H9 (cell line): ENCODE data around the gene MCF2L. TPM values are rescaled to one million over a fixed set of nuclear protein-coding genes. Genes with fewer than 3 reads are reported as not detected.

Experiments
- DNase-seq: peaks from one replicate; pipeline ENCODE4 v3.0.0-alpha.2; 2017
- H2AFZ ChIP-seq: one replicate; pipeline ENCODE4 v1.6.1; 2013; ENCODE audit warnings: mild to moderate bottlenecking, low read length, control low read depth, moderate library complexity
- H2AK5ac ChIP-seq: 2 replicates; pipeline ENCODE4 v1.6.1; 2013; ENCODE audit warnings: low read length, control low read depth, mixed read lengths; ENCODE audit not compliant: insufficient read length
- H2BK120ac ChIP-seq: one replicate; pipeline ENCODE4 v1.6.1; 2013; ENCODE audit warnings: low read depth, mild to moderate bottlenecking, low read length, control low read depth, inconsistent platforms; ENCODE audit not compliant: poor library complexity, severe bottlenecking
- H2BK12ac ChIP-seq: 2 replicates; pipeline ENCODE4 v1.6.1; 2013; ENCODE audit warnings: low read length, control low read depth, mixed read lengths, low read depth; ENCODE audit not compliant: insufficient read length
- H2BK15ac ChIP-seq: 2 replicates; pipeline ENCODE4 v1.6.1; 2013; ENCODE audit warnings: low read depth, low read length, control low read depth
- H2BK20ac ChIP-seq: one replicate; pipeline ENCODE4 v1.6.1; 2013; ENCODE audit warnings: low read depth, mild to moderate bottlenecking, low read length, control low read depth, inconsistent platforms; ENCODE audit not compliant: poor library complexity, severe bottlenecking
- H2BK5ac ChIP-seq: 2 replicates; pipeline ENCODE4 v1.6.1; 2013; ENCODE audit warnings: low read length, control low read depth, mixed read lengths; ENCODE audit not compliant: insufficient read length
- H3K14ac ChIP-seq: 2 replicates; pipeline ENCODE4 v1.6.1; 2013; ENCODE audit warnings: low read length, control low read depth; ENCODE audit not compliant: insufficient read depth
- H3K18ac ChIP-seq: 2 replicates; pipeline ENCODE4 v1.6.1; 2013; ENCODE audit warnings: low read depth, mild to moderate bottlenecking, mixed read lengths, low read length, control low read depth; ENCODE audit not compliant: insufficient read length
- H3K23ac ChIP-seq: 2 replicates; pipeline ENCODE4 v1.6.1; 2013; ENCODE audit warnings: low read length, control low read depth, mixed read lengths, low read depth; ENCODE audit not compliant: insufficient read length
- H3K23me2 ChIP-seq: 2 replicates; pipeline ENCODE4 v1.6.1; 2013; ENCODE audit warnings: low read depth, mild to moderate bottlenecking, mixed read lengths, low read length, control low read depth; ENCODE audit not compliant: insufficient read length, poor library complexity, severe bottlenecking
- H3K27ac ChIP-seq: 2 replicates; pipeline ENCODE4 v1.5.1; 2013; ENCODE audit warnings: low read length, control low read depth, mixed read lengths, low read depth; ENCODE audit not compliant: insufficient read length
- H3K27me3 ChIP-seq: 2 replicates; pipeline ENCODE4 v1.6.1; 2013; ENCODE audit warnings: low read length, control low read depth, inconsistent platforms; ENCODE audit not compliant: insufficient read depth
- H3K4ac ChIP-seq: 2 replicates; pipeline ENCODE4 v1.6.1; 2013; ENCODE audit warnings: low read depth, mild to moderate bottlenecking, control low read depth, inconsistent platforms, low read length, moderate library complexity
- H3K4me1 ChIP-seq: 2 replicates; pipeline ENCODE4 v1.6.1; 2013; ENCODE audit warnings: low read length, control low read depth, inconsistent platforms; ENCODE audit not compliant: insufficient read depth
- H3K4me2 ChIP-seq: 2 replicates; pipeline ENCODE4 v1.6.1; 2013; ENCODE audit warnings: low read length, control low read depth, mixed read lengths; ENCODE audit not compliant: insufficient read length, insufficient read depth
- H3K56ac ChIP-seq: 2 replicates; pipeline ENCODE4 v1.6.1; 2013; ENCODE audit warnings: low read depth, mild to moderate bottlenecking, mixed read lengths, low read length, control low read depth; ENCODE audit not compliant: insufficient read length
- H3K79me1 ChIP-seq: 2 replicates; pipeline ENCODE4 v1.6.1; 2013; ENCODE audit warnings: low read depth, mild to moderate bottlenecking, moderate library complexity, low read length, control low read depth, inconsistent platforms; ENCODE audit not compliant: insufficient read depth, poor library complexity, severe bottlenecking
- H3K79me2 ChIP-seq: 2 replicates; pipeline ENCODE4 v1.6.1; 2013; ENCODE audit warnings: low read length, control low read depth, inconsistent platforms; ENCODE audit not compliant: insufficient read depth
- H3K9ac ChIP-seq: 2 replicates; pipeline ENCODE4 v1.6.1; 2013; ENCODE audit warnings: low read length, control low read depth, mixed read lengths; ENCODE audit not compliant: insufficient read length; ENCODE audit errors: extremely low read depth
- H3K9me3 ChIP-seq: one replicate; pipeline ENCODE4 v1.6.1; 2013; ENCODE audit warnings: low read depth, low read length, inconsistent platforms; ENCODE audit not compliant: control insufficient read depth
- H3T11ph ChIP-seq: one replicate; pipeline ENCODE4 v1.6.1; 2013; ENCODE audit warnings: mild to moderate bottlenecking, low read length, control low read depth, inconsistent platforms
- H4K20me1 ChIP-seq: one replicate; pipeline ENCODE4 v1.6.1; 2013; ENCODE audit not compliant: control insufficient read depth, insufficient read length, insufficient read depth
- H4K5ac ChIP-seq: 2 replicates; pipeline ENCODE4 v1.6.1; 2013; ENCODE audit warnings: low read depth, mild to moderate bottlenecking, mixed read lengths, low read length, control low read depth; ENCODE audit not compliant: insufficient read length
- H4K8ac ChIP-seq: replicated peaks from 2 replicates; pipeline ENCODE4 v1.6.1; 2013; ENCODE audit warnings: low read length, control low read depth, mixed read lengths, low read depth; ENCODE audit not compliant: insufficient read length
- H4K91ac ChIP-seq: 2 replicates; pipeline ENCODE4 v1.6.1; 2013; ENCODE audit warnings: low read depth, mild to moderate bottlenecking, moderate library complexity, mixed read lengths, low read length, control low read depth; ENCODE audit not compliant: insufficient read length
- H3K27ac Mint-ChIP-seq, 3 experiments: 2 replicates in 2 of 3; 3 replicates in 1 of 3; pipeline ENCODE4 v1.8.0; 2020 to 2021; ENCODE audit warnings: mixed read lengths in 3 of 3, mild to moderate bottlenecking in 1 of 3, moderate library complexity in 1 of 3
- H3K27me3 Mint-ChIP-seq: 2 replicates; pipeline ENCODE4 v1.8.0; 2021; ENCODE audit warnings: low read depth, mild to moderate bottlenecking, moderate library complexity, mixed read lengths
- H3K36me3 Mint-ChIP-seq, 3 experiments: 2 replicates in 2 of 3; 3 replicates in 1 of 3; pipeline ENCODE4 v1.8.0; 2020 to 2021; ENCODE audit warnings: low read depth in 3 of 3, mixed read lengths in 3 of 3; ENCODE audit not compliant: insufficient read depth in 1 of 3
- H3K4me1 Mint-ChIP-seq, 2 experiments: 2 replicates each; pipeline ENCODE4 v1.8.0; 2020; ENCODE audit warnings: mixed read lengths in 2 of 2
- H3K4me3 Mint-ChIP-seq, 2 experiments: 2 replicates in 1 of 2; 3 replicates in 1 of 2; pipeline ENCODE4 v1.8.0; 2020 to 2021; ENCODE audit warnings: mild to moderate bottlenecking in 2 of 2, mixed read lengths in 2 of 2, moderate library complexity in 1 of 2
- H3K9me3 Mint-ChIP-seq, 2 experiments: 2 replicates in 1 of 2; 3 replicates in 1 of 2; pipeline ENCODE4 v1.8.0; 2020; ENCODE audit warnings: mild to moderate bottlenecking in 2 of 2, mixed read lengths in 2 of 2, moderate library complexity in 1 of 2
- WGBS: extraction: QIAGEN DNeasy Blood & Tissue Kit; methylation state at CpG from one replicate; pipeline ENCODE4 v1.1.7; 2013; ENCODE audit warnings: missing lambda C conversion rate, low lambda C conversion rate, mixed read lengths; ENCODE audit not compliant: insufficient read length; ENCODE audit errors: extremely low coverage; 5-methylcytosine and 5-hydroxymethylcytosine counted together
- total RNA-seq: library from RNA; stranded (reverse); gene quantifications from 2 replicates; pipeline ENCODE4 v1.2.1, GENCODE V29; 2021
- TF ChIP-seq, protein P1 (sequence below): fragments of 200-600 bp; sonication (generic); conservative IDR thresholded peaks from 3 replicates; pipeline ENCODE4 v1.8.0; 2021; ENCODE audit warnings: antibody characterized with exemption, mild to moderate bottlenecking

Gene MCF2L
- total RNA-seq, 1 experiment from 2014 or later = 18.5 TPM

DNA sequence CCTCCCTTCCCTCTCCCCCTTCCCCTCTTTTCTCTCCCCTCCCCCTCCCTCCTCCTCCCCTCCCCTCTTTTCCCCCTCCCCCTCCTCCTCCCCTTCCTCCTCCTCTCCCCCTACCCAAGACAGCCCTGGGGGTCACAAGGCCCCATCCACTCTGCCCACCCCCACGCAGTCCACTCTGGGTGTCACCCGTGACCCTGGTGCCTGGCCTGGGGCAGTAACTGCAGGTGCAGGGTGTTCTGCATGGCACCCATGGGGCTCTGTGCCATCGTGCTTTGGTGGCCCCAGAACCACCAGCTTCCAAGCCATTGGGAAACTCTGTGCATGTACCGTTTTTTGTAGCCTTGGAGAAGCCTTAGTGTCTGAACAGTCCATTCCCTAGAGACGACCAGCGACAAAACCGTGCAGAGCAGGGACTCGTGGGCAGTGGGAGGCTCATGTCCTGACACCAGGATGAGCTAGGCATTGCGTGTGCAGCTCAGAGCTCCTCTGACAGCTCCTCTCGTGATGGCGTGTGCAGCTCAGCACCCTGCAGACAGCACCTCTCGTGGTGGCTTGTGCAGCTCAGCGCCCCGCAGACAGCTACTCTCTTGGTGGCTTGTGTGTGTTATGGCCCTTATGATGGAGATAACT lies 92.9 kb downstream of the MCF2L start:
- no peak overlapping the region for H3T11ph ChIP-seq
- H4K91ac ChIP-seq = no peak overlapping the region
- no peak for DNase-seq
- H2AK5ac ChIP-seq = no peak overlapping the region
- H3K36me3 Mint-ChIP-seq = peaks cover under 1 to 4% (median under 1%) of the 10 kb centered on the region in 3 experiments; a peak in 4 of 7 replicates
- H3K4me1 Mint-ChIP-seq = peaks cover 2 to 8% of the 10 kb centered on the region in 2 experiments; a peak in 2 of 4 replicates
- H2BK12ac ChIP-seq = no peak overlapping the region
- no peak overlapping the region for H4K8ac ChIP-seq
- no peak overlapping the region for H3K27ac Mint-ChIP-seq
- no peak overlapping the region for H2BK15ac ChIP-seq
- WGBS = no CpG with 5 or more reads among the region's 14 CpGs
- H4K5ac ChIP-seq = no peak overlapping the region
- no peaks in the 10 kb centered on the region for H3K79me1 ChIP-seq
- no peak overlapping the region for H3K14ac ChIP-seq
- H4K20me1 ChIP-seq = peaks cover 5% of the 10 kb centered on the region
- no peak overlapping the region for H2AFZ ChIP-seq
- no peak overlapping the region for H3K4ac ChIP-seq
- H2BK20ac ChIP-seq = no peak overlapping the region
- no peak overlapping the region for H3K23ac ChIP-seq
- H3K9ac ChIP-seq = no peak overlapping the region
- H3K18ac ChIP-seq = no peak overlapping the region
- H3K27me3 ChIP-seq = no peaks in the 10 kb centered on the region
- H3K56ac ChIP-seq = no peak overlapping the region
- H2BK120ac ChIP-seq = no peak overlapping the region
- no peaks in the 10 kb centered on the region for H3K9me3 ChIP-seq
- TF ChIP-seq, protein P1, sequence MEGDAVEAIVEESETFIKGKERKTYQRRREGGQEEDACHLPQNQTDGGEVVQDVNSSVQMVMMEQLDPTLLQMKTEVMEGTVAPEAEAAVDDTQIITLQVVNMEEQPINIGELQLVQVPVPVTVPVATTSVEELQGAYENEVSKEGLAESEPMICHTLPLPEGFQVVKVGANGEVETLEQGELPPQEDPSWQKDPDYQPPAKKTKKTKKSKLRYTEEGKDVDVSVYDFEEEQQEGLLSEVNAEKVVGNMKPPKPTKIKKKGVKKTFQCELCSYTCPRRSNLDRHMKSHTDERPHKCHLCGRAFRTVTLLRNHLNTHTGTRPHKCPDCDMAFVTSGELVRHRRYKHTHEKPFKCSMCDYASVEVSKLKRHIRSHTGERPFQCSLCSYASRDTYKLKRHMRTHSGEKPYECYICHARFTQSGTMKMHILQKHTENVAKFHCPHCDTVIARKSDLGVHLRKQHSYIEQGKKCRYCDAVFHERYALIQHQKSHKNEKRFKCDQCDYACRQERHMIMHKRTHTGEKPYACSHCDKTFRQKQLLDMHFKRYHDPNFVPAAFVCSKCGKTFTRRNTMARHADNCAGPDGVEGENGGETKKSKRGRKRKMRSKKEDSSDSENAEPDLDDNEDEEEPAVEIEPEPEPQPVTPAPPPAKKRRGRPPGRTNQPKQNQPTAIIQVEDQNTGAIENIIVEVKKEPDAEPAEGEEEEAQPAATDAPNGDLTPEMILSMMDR = no peak
- peaks cover 0 to under 1% of the 10 kb centered on the region in 2 experiments; a peak in 1 of 5 replicates for H3K9me3 Mint-ChIP-seq
- H3K4me2 ChIP-seq = no peak overlapping the region
- no peaks in the 10 kb centered on the region for H3K79me2 ChIP-seq
- H2BK5ac ChIP-seq = no peak overlapping the region
- H3K27ac ChIP-seq = no peak overlapping the region
- no peaks in the 10 kb centered on the region for H3K4me1 ChIP-seq
- H3K23me2 ChIP-seq = no peaks in the 10 kb centered on the region
- no peaks in the 10 kb centered on the region for H3K27me3 Mint-ChIP-seq
- no peak overlapping the region for H3K4me3 Mint-ChIP-seq
